ENCODE results near the gene GNG12.

GNG12 gene

GRCh38 chr1:67696708-67697107 is 136.6 kb downstream of the GNG12 start:
- no peak for DNase-seq

DNA sequence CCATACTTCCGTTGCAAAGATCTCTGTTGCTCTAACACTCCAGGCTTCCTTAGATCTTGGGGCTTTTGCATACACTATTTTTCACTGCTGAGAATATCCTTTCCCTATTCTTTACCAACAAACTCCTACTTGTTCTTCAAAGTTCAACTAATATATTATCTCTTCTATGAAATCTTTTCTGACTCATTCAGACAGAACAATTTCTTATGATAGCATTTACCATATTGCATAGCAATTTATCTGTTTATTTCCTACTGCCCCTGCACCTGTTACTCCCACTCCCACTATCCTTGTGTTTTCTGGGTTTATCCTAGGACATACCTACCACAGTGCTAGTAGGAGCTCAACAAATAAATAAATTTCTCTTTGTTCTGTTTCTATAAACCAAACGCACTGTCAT is 137.3 kb downstream of the GNG12 start:
- no peak for DNase-seq

GRCh38 chr1:67691712-67692111 is 141.6 kb downstream of the GNG12 start:
- DNase-seq, result peak; percentile 88

- no peak for DNase-seq
Observed at GRCh38 chr1:67690411-67690810, 142.9 kb downstream of the GNG12 start.

DNA sequence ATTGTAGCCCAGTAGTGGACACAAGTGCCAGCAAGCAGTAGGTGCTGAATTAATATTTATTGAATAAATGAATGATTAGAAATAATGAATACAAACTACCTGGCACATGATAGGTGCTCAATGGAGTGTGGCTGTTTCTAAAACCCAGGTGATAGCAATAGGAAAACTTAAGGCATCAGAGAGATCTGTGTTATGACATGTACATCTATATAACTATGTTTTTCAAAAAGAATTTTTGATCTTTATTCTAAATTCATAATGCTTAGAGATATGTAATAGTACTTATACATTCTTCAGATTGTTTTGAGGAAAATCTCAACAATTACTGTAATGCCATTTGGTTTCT is 143.3 kb downstream of the GNG12 start:
- no peak for DNase-seq

DNA sequence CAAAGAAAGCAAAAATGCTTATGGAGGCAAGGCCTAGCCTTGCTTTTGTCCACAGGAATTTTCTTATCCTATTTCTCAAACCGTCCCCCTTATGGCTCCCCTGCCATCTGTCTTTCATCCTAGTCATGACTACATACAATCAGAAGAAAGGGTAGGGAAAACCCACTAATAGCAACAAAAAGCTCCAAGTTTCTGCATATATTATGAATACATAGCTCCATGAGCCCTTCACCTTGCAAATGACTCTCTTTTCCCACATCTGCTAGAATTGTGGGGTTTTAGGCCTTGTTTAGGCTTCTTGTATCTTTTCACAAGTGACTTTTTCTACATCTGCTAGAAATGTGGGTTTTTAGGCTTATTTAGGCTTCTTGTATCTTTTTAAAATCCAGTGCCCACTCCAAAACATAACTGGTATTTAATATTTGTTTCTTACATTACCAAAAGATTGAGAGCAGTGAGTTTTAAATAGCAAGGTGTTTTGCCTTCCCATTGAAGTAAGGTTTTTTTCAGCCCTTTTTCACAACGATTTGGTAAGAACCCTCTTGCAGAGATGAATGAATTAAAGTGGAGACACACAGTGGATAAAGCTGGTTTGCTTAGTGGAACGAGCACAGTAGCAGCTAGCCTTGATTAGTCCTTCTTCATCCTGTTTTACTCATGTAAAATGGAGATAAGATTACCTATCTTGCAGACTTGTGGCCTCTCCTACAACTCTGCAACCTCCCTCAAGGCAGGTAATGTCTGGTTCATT is 143.8 kb downstream of the GNG12 start:
- peak; percentile 50 for DNase-seq

DNA sequence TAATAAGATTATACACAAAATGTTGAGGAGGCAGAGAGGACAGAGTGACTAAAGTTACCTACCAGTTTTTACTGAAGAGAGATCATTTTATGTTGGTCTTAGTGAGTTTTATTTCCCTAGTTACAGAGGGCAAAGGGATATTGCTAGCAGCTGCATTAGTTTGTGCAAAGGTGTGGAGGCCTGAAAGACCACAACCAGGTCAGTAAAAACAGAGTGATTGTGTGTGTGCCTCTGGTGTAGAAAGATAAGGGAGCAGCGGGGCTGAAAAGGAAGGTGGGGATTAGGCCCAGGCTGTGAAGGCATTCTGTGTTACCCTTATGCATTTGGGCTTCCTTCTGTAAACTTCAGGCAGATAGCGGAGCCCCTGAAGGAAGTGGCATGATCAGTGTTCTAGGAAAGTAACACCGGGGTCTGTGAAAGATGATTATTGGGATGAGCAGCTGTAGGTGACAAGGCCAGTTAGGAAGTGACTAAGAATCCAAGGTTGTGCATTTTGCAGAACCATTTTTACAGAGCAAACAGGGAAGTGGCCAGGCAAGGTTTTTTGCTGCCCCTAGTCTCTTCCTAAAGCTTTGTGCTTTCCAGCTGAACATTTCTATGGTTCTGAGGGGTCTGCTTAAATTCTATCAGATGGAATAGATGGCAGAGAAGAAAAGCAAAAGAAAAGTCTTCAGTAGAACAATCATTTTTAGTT is 144.6 kb downstream of the GNG12 start:
- DNase-seq, result peak; percentile 54

DNA sequence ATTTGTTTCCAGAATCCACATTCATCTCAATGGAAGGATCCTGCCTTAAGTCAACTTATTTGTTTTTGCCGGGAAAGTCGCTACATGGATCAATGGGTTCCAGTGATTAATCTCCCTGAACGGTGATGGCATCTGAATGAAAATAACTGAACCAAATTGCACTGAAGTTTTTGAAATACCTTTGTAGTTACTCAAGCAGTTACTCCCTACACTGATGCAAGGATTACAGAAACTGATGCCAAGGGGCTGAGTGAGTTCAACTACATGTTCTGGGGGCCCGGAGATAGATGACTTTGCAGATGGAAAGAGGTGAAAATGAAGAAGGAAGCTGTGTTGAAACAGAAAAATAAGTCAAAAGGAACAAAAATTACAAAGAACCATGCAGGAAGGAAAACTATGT is 145.6 kb downstream of the GNG12 start:
- no peak for DNase-seq

- no peak for DNase-seq
Observed at GRCh38 chr1:67687198-67687545, 146.1 kb downstream of the GNG12 start.

- peak; percentile 95 for DNase-seq
Observed at GRCh38 chr1:67686267-67687197, 146.7 kb downstream of the GNG12 start.

DNA sequence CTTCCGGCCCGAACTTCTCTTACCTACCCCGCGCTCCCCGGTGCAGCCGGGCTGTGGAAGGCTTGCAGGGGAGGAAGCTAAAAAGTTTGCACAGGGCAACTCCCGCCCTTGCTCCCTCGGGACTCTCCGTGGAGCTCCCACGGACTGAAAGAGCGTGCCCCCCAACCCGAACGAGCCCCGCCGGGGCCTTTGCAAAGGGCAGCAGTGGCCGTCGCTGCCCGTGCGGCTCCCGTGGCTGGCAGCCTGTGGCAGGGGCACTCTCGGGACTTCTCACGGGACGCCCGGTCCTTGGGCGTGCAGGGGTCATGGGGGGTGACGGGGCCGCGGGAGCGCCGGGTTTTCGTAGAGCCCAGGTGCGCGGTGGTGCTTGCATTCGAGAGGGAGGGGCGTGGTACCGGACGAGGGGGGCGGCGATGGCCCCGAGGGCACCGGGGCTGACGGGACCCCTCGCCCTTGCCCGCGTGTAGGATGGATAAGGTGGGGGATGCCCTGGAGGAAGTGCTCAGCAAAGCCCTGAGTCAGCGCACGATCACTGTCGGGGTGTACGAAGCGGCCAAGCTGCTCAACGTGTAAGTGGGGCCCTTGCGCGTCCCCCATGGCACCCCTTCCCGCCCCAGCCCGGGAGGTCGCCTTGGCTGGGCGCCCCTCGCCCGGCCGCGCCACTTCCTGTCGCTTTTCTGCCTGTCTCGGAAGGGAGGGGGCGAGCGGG is 147.6 kb downstream of the GNG12 start:
- DNase-seq, result peak; percentile 89

DNA sequence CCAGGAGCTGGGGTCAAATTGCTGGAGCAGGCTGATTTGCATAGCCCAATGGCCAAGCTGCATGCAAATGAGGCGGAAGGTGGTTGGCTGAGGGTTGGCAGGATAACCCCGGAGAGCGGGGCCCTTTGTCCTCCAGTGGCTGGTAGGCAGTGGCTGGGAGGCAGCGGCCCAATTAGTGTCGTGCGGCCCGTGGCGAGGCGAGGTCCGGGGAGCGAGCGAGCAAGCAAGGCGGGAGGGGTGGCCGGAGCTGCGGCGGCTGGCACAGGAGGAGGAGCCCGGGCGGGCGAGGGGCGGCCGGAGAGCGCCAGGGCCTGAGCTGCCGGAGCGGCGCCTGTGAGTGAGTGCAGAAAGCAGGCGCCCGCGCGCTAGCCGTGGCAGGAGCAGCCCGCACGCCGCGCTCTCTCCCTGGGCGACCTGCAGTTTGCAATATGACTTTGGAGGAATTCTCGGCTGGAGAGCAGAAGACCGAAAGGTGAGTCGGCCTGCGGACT is 148.2 kb downstream of the GNG12 start, which contains the start of gene GADD45A:
TSS of gene GADD45A (plus strand) at position 135 of the 491 bp plus-strand sequence. CDS start at position 429, 294 bp downstream.
- peak; percentile 100 for DNase-seq

DNA sequence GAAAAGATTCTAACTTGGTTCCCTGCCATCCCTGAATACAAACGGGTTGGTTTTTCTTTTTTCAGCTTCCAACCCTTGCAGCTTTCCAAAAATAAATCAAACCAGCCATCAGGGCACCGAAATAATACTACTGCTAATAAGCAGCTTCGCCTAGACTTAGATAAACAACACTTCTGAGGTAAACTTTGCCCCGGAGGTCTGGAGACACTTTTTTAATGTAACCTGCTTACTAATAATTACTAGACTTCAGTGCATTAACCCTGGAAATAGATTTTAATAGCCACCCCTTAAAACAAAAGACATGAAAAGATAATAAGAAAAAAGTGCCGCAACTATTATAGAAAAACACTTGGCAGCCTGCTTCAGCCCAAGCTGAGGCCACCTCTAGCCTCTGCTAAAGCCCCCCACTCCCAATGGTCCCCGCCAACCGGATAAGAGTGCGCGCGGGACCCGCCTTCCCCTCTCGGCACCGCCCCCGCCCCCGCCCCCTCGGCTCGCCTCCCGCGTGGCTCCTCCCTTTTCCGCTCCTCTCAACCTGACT is 148.7 kb downstream of the GNG12 start:
- no peak for DNase-seq

DNA sequence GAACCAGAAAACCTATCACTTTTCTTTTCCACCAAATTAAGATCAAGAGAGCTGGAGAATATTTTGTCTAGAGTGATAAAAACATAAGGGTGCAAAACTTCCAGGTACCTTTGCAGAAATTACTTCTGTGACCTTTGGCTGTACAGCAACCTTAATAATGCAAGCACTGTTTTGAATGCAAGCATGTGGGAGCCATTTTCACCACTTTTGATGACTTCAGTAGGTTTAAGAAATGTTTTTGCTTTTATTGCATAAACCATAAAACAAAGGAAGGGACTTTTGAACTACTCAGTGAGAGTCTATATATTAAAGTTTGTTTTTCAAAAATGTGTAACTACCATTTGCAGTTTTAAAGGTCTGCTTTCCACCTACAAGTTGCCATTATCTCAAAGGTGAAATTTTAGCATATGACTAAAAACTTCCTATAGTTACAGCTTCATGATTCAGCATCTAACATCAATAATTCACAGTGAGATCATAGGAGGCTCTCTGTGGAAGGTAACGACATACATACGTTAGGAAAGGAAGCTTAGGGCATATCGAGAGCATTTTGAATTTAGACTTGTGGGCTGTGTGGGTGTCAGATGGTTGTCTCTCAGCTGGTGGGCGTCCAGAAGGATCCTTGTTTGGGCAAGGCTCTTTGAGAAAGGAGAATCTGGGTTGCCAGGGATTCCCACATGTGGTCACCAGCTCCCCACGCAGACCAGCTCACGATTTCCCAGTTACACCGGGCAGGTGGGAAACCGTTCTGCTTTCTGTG is 149.3 kb downstream of the GNG12 start:
- peak; percentile 69 for DNase-seq

GRCh38 chr1:67683316-67683715 is 150.0 kb downstream of the GNG12 start:
- no peak for DNase-seq

GRCh38 chr1:67682659-67683197 is 150.5 kb downstream of the GNG12 start:
- peak; percentile 88 for DNase-seq

DNA sequence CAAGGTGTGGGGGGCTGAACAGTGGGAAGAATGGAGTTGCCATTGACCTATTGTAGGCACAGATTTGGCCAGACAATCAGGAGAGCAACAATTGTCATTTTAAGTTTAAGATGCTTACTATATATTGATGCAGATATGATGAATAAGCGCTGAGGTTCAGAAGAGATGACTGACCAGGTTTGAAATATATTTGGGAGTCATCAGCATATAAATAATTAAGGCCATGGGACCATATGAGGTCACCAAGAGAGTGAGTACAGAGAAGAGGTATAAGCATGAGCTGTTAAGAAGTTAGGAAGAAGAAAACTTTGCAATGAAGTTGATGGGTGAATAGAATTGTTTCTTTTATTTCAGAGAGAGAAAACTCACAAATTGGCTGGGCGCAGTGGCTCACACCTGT is 152.8 kb downstream of the GNG12 start:
- no peak for DNase-seq

DNA sequence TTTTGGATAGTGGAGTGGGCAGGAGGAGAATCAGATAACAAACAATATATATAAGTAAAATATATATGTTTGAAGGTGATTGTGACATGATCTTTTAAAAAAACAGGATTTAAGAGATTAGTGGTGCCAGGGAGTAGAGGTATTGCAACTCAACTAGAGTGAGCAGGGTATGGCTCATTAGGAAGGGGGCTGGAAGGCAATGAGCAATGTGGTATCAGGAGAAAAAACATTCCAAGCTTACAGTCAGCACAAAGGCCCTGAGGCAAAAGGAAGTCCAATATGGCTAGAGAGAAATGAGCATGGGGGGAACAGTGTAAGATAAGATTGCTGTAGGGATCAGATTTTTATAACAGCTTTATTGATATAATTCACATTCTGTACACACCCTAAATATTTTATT is 153.6 kb downstream of the GNG12 start:
- DNase-seq, result no peak

GRCh38 chr1:67677930-67678329 is 155.3 kb downstream of the GNG12 start:
- no peak for DNase-seq

GRCh38 chr1:67677408-67677807 is 155.9 kb downstream of the GNG12 start:
- DNase-seq, result no peak

DNA sequence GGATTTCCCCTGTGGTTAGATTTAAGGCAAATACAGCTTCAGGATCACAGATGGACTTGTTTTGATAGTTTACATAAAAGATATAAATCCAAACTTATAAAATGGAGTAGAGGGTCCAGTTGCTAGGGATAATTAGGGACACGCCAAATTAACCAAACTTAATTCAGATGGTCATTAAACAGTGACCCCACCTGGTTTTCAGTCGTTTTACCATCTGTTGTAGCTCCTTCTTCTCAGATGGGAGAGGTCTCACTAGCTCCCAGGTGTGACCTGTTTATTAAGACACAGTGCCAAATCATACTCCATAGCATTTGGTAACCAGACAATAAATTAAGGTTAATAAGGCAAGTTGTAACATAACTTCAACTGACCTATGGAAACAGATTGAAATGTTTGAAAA is 156.3 kb downstream of the GNG12 start:
- no peak for DNase-seq
